ENCODE measurements around the gene TRAPPC14. TPM values are rescaled to one million over a fixed set of nuclear protein-coding genes. Genes with fewer than 3 reads are reported as not detected.

TRAPPC14 gene
- total RNA-seq, 4 donors from 2014 or later = 6.9 to 36.9 (median 12.7) TPM

DNA sequence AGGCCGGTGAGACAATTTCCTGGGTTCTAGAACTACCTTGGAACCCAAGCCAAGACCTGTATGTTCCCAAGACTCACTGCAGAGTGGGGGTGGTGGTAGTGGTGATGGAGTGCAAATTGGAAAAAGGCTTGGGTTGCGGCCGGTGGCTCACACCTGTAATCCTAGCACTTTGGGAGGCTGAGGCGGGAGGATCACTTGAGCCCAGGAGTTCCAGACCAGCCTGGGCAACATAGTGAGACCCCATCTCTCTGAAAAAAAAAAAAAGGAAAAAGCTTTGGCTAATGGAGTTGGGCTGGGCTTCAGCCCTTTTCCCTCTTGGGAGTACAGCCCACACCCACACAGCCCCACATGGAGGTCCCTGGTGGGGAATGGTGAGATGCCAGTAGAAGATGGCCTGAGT, 53.0 kb downstream of the TRAPPC14 start:
- Histone ChIP-seq H3K27me3 (no peaks in the 10 kb centered on the region), H3K9me3 (no peaks in the 10 kb centered on the region), H3K4me1 (peaks cover 0 to 12% (median 8%) of the 10 kb centered on the region in 4 donors), H3K4me3 (no peak overlapping the region), H3K36me3 (peaks cover 0 to 75% (median 23%) of the 10 kb centered on the region in 3 donors), H3K27ac (no peak overlapping the region)
- WGBS, 2 donors = 93 to 100% methylated on average over 3 to 4 of the region's 4 CpGs
- TF ChIP-seq POLR2A (IDR thresholded peaks at IDR 0.05) (no peak), EP300 (IDR thresholded peaks at IDR 0.05) (no peak)
- TF ChIP-seq, protein P1, sequence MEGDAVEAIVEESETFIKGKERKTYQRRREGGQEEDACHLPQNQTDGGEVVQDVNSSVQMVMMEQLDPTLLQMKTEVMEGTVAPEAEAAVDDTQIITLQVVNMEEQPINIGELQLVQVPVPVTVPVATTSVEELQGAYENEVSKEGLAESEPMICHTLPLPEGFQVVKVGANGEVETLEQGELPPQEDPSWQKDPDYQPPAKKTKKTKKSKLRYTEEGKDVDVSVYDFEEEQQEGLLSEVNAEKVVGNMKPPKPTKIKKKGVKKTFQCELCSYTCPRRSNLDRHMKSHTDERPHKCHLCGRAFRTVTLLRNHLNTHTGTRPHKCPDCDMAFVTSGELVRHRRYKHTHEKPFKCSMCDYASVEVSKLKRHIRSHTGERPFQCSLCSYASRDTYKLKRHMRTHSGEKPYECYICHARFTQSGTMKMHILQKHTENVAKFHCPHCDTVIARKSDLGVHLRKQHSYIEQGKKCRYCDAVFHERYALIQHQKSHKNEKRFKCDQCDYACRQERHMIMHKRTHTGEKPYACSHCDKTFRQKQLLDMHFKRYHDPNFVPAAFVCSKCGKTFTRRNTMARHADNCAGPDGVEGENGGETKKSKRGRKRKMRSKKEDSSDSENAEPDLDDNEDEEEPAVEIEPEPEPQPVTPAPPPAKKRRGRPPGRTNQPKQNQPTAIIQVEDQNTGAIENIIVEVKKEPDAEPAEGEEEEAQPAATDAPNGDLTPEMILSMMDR (IDR thresholded peaks at IDR 0.05) = no peak
- no peak for DNase-seq (ENCODE audit: low spot score in 2 of 2)

Other genes starting within 250 kb of the TRAPPC14 start
- gene TRIM4, start 239.2 kb downstream of the TRAPPC14 start, total RNA-seq = 10 to 100 TPM; 53.8 to 68.1 (median 58.1) TPM
- gene GJC3, start 229.1 kb downstream of the TRAPPC14 start, total RNA-seq = 10 to 100 TPM in 1 of 4 donors, 1 to 10 TPM in 3; 3.3 to 11.7 (median 8.9) TPM
- gene AZGP1, start 182.7 kb downstream of the TRAPPC14 start, total RNA-seq = 100 to 1,000 TPM in 2 of 4 donors, 10 to 100 TPM in 2; 68.7 to 182 (median 111) TPM
- 10 to 100 TPM; 32.4 to 37.5 (median 35.4) TPM for gene ZKSCAN1, start 143.1 kb downstream of the TRAPPC14 start, total RNA-seq
- gene ZSCAN21, start 108.9 kb downstream of the TRAPPC14 start, total RNA-seq = 10 to 100 TPM; 12.9 to 18.0 (median 16.5) TPM
- 10 to 100 TPM; 24.0 to 37.5 (median 26.9) TPM for gene ZNF3, start 77.0 kb downstream of the TRAPPC14 start, total RNA-seq
- 10 to 100 TPM; 43.7 to 56.4 (median 50.6) TPM for gene COPS6, start 69.8 kb downstream of the TRAPPC14 start, total RNA-seq
- 10 to 100 TPM; 28.9 to 41.0 (median 35.8) TPM for gene MCM7, start 57.3 kb downstream of the TRAPPC14 start, total RNA-seq
- gene AP4M1, start 57.1 kb downstream of the TRAPPC14 start, total RNA-seq = 10 to 100 TPM; 23.0 to 34.1 (median 25.9) TPM
- gene TAF6, start 39.4 kb downstream of the TRAPPC14 start, total RNA-seq = 10 to 100 TPM; 46.1 to 56.9 (median 54.2) TPM
- gene CNPY4, start 39.1 kb downstream of the TRAPPC14 start, total RNA-seq = 10 to 100 TPM in 3 of 4 donors, 1 to 10 TPM in 1; 7.5 to 15.9 (median 11.5) TPM
- 1 to 10 TPM; 3.9 to 9.2 (median 6.9) TPM for gene MBLAC1, start 31.8 kb downstream of the TRAPPC14 start, total RNA-seq
- 100 to 1,000 TPM; 226 to 312 (median 252) TPM for gene LAMTOR4, start 9.8 kb downstream of the TRAPPC14 start, total RNA-seq
- 1 to 10 TPM; 2.7 to 8.3 (median 3.8) TPM for gene GAL3ST4, start 9.9 kb upstream of the TRAPPC14 start, total RNA-seq
- 1 to 10 TPM; 1.1 to 3.1 (median 1.7) TPM for gene GPC2, start 18.7 kb upstream of the TRAPPC14 start, total RNA-seq
- 1 to 10 TPM; 4.2 to 8.2 (median 6.5) TPM for gene STAG3, start 19.2 kb upstream of the TRAPPC14 start, total RNA-seq
- under 1 TPM in 1 of 4 donors, not detected in 3; 0.78 TPM for gene PVRIG, start 61.2 kb upstream of the TRAPPC14 start, total RNA-seq
- gene SPDYE3, start 149.0 kb upstream of the TRAPPC14 start, total RNA-seq = not detected
- 100 to 1,000 TPM; 107 to 152 (median 132) TPM for gene PILRB, start 199.4 kb upstream of the TRAPPC14 start, total RNA-seq
- 10 to 100 TPM; 10.9 to 27.3 (median 15.8) TPM for gene PILRA, start 214.8 kb upstream of the TRAPPC14 start, total RNA-seq

Data from tibial nerve (tissue), 4 donors.